Measurements from ENCODE around the gene DDB1. TPM values are rescaled to one million over a fixed set of nuclear protein-coding genes. Genes with fewer than 3 reads are reported as not detected.
A peak's percentile ranks its signal among the peaks of the same experiment; 100 is the strongest.

Gene DDB1
- total RNA-seq, 2 donors from 2014 or later, result 154 to 189 TPM

DNA sequence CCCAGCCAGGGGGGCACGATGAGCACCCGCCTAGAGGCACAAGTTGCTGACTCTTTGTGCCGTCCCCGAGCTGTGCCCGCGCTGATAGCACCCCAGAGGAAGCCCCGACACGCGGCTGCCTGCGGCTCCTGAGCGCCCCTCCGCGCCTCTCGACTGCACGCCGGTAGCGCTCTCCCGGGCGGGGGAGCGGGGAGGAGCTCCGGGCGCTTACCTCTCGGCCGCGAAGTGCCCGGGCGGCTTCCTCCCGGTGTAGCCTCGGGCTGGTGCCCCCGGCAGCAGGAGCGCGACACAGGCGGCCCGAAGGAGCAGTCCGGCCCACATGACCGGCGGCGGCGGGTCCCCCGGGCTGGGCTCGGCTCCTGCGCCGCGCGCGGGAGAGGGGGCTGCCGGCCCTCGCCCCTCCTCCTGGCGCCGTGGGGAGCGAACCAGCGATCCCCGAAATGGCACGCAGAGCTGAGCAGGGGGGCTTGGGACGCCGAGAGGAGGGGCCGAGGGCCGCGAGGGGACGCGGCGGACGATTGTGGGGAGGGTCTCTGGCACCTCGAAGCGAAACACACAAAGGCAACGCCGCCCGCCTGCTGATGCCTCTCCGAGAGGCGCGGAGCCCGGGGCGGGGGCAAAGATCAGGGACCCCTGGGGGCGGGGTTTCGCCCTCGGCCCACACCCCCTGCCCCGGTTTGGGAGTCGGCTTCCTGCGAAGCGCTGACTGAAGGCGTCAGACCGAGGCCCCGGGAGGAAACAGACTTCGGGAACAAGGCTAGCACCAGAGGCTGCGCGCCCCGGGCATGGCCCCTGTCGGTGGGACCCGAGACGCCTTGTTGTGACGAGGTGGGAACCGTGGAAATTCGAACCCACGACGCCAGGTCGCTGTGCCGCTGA, 37.9 kb downstream of the DDB1 start, which contains the start of gene VWCE:
Gene VWCE, minus strand, starts transcription at position 600 of the 879 bp plus-strand sequence. Its CDS starts 279 bp downstream, at position 321.
- H3K27me3 ChIP-seq, result peaks cover 20% of the 10 kb centered on the region
- peaks cover 5% of the 10 kb centered on the region for H3K36me3 ChIP-seq
- peaks cover 11% of the 10 kb centered on the region for H3K4me1 ChIP-seq
- H3K9me3 ChIP-seq, result no peaks in the 10 kb centered on the region
- H3K9ac ChIP-seq (ENCODE audit: low read depth in 2 of 2, low read length in 2 of 2), result peak within 1 kb of the TSS; percentile 40 to 43
- DNase-seq, result peak; percentile 48
- H3K4me3 ChIP-seq, result peak within 1 kb of the TSS; percentile 58
- no peak within 1 kb of the TSS for H3K27ac ChIP-seq
- intact Hi-C loops (cut with DNase I), result no loop called here
- TF ChIP-seq, protein P1, sequence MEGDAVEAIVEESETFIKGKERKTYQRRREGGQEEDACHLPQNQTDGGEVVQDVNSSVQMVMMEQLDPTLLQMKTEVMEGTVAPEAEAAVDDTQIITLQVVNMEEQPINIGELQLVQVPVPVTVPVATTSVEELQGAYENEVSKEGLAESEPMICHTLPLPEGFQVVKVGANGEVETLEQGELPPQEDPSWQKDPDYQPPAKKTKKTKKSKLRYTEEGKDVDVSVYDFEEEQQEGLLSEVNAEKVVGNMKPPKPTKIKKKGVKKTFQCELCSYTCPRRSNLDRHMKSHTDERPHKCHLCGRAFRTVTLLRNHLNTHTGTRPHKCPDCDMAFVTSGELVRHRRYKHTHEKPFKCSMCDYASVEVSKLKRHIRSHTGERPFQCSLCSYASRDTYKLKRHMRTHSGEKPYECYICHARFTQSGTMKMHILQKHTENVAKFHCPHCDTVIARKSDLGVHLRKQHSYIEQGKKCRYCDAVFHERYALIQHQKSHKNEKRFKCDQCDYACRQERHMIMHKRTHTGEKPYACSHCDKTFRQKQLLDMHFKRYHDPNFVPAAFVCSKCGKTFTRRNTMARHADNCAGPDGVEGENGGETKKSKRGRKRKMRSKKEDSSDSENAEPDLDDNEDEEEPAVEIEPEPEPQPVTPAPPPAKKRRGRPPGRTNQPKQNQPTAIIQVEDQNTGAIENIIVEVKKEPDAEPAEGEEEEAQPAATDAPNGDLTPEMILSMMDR (IDR thresholded peaks at IDR 0.05), result no peak

DNA sequence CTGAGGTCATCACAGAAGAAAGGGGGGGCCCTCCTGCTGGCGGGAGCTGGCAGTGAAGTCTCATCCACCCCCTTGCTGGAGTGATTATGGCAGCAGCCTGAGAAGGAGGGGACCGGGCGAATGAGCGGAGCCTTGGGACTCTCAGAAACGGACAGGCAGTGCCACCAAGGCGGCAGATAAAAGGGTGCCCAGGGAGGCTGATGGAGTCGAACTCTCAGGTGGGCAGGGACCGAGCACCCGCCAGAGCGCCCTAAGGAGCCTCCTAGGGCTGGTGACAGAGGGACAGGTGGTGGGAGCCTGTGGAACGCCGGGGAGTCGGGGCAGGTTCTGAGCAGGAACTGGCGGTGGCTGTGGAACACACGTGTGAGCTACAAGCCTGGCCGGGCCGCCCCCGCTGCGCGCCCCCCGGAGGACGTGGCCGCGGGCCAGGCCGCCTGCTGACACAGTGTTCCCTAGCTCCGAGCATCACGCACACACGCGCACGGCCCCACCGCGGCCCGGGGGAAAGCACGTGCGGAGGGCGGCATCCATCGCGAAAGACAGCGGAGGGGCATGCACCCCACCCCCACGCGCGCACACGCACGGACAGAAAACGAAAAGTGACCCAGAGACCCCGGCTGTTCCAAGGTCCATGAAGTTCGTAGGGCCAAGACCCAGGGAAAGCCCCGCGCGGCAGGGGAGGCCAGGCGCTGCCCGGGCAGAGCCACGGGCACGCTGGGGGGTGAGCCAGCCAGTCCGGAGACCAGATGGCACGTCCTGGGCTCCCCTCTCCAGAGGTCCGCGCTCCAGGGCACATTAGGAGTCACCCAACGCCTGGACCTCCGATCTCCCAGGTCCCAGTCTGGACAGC, 38.8 kb downstream of the DDB1 start:
- Histone ChIP-seq H3K27ac (no peak overlapping the region), H3K4me3 (peak overlapping the region; percentile 58), H3K9ac (ENCODE audit: low read depth in 2 of 2, low read length in 2 of 2) (peak overlapping the region; percentile 40 to 50), H3K36me3 (no peaks in the 10 kb centered on the region), H3K27me3 (peaks cover 20% of the 10 kb centered on the region), H3K4me1 (peaks cover 11% of the 10 kb centered on the region), H3K9me3 (no peaks in the 10 kb centered on the region)
- TF ChIP-seq, protein P1 (IDR thresholded peaks at IDR 0.05), result no peak
- intact Hi-C loops (cut with DNase I), result no loop called here
- no peak for DNase-seq

DNA sequence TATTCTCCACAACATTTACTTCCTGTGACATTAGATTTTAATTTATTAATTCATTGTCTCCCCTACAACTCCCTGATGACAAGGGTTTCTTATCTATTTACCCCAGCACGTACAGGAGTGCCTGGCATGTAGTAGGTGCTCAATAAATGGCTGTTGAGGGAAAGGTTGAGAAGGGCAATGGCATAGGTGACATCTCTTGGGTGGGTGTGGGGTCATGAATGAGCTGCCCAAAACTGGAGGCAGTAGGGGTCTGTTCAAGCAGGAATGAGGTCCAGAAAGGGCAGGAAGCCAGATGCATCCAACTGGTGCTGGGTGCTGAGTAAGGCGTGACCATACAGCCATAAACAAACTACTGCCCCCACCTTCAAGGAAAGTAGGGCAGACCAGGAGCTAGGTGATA, 40.5 kb downstream of the DDB1 start:
- TF ChIP-seq, protein P1 (IDR thresholded peaks at IDR 0.05), result no peak
- no peak overlapping the region for H3K9ac ChIP-seq (ENCODE audit: low read depth in 2 of 2, low read length in 2 of 2)

DNA sequence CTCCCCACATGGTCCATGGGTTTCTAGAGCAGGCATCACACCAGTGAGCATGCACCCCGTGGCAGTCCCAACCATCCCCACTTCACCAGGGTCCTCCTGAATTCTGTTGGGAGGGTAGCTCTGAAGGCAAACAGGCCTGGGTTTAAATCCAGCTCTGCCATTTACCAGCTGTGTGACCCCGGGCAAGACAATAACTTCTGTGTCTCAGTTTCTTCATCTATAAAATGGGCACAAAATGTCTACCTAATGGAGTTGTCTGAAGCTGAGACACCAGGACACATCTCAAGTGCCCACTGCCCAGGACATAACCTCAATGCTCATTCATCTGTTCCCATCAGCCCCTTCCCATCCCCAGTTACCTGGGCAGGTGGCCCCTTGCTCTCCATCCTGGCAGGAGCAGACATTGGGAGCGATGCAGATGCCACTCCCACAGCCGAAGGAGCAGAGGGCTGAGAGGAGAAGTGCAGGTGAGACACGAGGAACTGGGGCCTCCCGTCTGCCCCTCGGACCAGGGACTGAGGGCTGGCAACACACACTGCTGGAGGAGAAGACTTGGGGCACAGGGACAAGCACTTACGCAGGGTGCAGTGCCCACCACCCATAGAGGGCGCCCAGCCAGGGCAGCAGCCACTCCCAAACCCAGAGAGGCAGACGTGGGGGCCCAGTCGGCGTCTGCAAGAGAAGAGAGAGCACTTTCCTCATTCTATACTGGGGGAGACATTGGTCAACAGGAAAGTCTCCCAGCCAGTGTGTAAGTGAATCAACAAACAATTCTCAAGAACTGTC, 41.8 kb downstream of the DDB1 start:
- intact Hi-C loops (cut with DNase I), result no loop called here
- DNase-seq, result no peak

More for the DNA sequence above, 40.5 kb downstream of the DDB1 start:
- intact Hi-C loops (cut with DNase I), result no loop called here
- Histone ChIP-seq H3K36me3 (no peaks in the 10 kb centered on the region), H3K27ac (no peak overlapping the region), H3K27me3 (peaks cover 20% of the 10 kb centered on the region), H3K4me3 (no peak overlapping the region), H3K9me3 (no peaks in the 10 kb centered on the region), H3K4me1 (peaks cover 11% of the 10 kb centered on the region)
- DNase-seq, result no peak

More for the DNA sequence above, 41.8 kb downstream of the DDB1 start:
- H3K27me3 ChIP-seq, result peaks cover 20% of the 10 kb centered on the region
- H3K9me3 ChIP-seq, result no peaks in the 10 kb centered on the region
- no peaks in the 10 kb centered on the region for H3K36me3 ChIP-seq
- TF ChIP-seq, protein P1 (IDR thresholded peaks at IDR 0.05), result no peak
- no peak overlapping the region for H3K9ac ChIP-seq (ENCODE audit: low read depth in 2 of 2, low read length in 2 of 2)
- no peak overlapping the region for H3K27ac ChIP-seq
- no peak overlapping the region for H3K4me3 ChIP-seq
- H3K4me1 ChIP-seq, result peaks cover 11% of the 10 kb centered on the region
